HG02610 (cell line): ENCODE measurements around the gene LAMA4.

ENCODE experiments used
- ATAC-seq: cut with Tn5 transposase; IDR thresholded peaks from one replicate; pipeline ENCODE4 v1.9.1; 2021; ENCODE audit warnings: mild to moderate bottlenecking, moderate library complexity; ENCODE audit not compliant: unreplicated experiment

LAMA4 gene

GRCh38 chr6:112279031-112279935 lies 24.9 kb upstream of the LAMA4 start:
- ATAC-seq, result no peak

- no peak for ATAC-seq
Measured at GRCh38 chr6:112275365-112275764, 21.0 kb upstream of the LAMA4 start.

GRCh38 chr6:112274774-112275173 lies 20.4 kb upstream of the LAMA4 start:
- ATAC-seq, result no peak

GRCh38 chr6:112272799-112273198 lies 18.4 kb upstream of the LAMA4 start:
- ATAC-seq, result no peak

GRCh38 chr6:112270756-112271155 lies 16.4 kb upstream of the LAMA4 start:
- ATAC-seq, result no peak

- no peak for ATAC-seq
Measured at GRCh38 chr6:112269979-112270566, 15.7 kb upstream of the LAMA4 start.

GRCh38 chr6:112269114-112269513 lies 14.7 kb upstream of the LAMA4 start:
- no peak for ATAC-seq

- no peak for ATAC-seq
Measured at GRCh38 chr6:112268654-112269053, 14.3 kb upstream of the LAMA4 start.

GRCh38 chr6:112268019-112268418 lies 13.7 kb upstream of the LAMA4 start:
- ATAC-seq, result no peak

- ATAC-seq, result no peak
Measured at GRCh38 chr6:112266331-112266730, 12.0 kb upstream of the LAMA4 start.

GRCh38 chr6:112259337-112259675 lies 4.9 kb upstream of the LAMA4 start:
- ATAC-seq, result no peak

GRCh38 chr6:112258642-112259336 lies 4.4 kb upstream of the LAMA4 start:
- ATAC-seq, result no peak

GRCh38 chr6:112257178-112257855 lies 3.0 kb upstream of the LAMA4 start:
- no peak for ATAC-seq

GRCh38 chr6:112254921-112255320 lies 554 bp upstream of the LAMA4 start:
- no peak for ATAC-seq

GRCh38 chr6:112253498-112253840 lies 898 bp downstream of the LAMA4 start:
- ATAC-seq, result peak; percentile 20

GRCh38 chr6:112252571-112253497 lies 1.5 kb downstream of the LAMA4 start:
- ATAC-seq, result no peak

- ATAC-seq, result no peak
Measured at GRCh38 chr6:112251171-112251875, 3.0 kb downstream of the LAMA4 start.

- ATAC-seq, result no peak
Measured at GRCh38 chr6:112249489-112249888, 4.9 kb downstream of the LAMA4 start.

GRCh38 chr6:112247275-112247674 lies 7.1 kb downstream of the LAMA4 start:
- ATAC-seq, result no peak
